GM18907 (cell line): Measurements from ENCODE around the gene FXYD4.
"Not testable (repeated sequence)": the region's sequence is repeated elsewhere in the genome, so short reads cannot be mapped to it uniquely, and the experiment has no call there.

ENCODE experiments used
- ATAC-seq: cut with Tn5 transposase; IDR thresholded peaks from one replicate; pipeline ENCODE4 v1.9.1; 2021; ENCODE audit warnings: mild to moderate bottlenecking, moderate library complexity; ENCODE audit not compliant: unreplicated experiment

The FXYD4 gene

GRCh38 chr10:43415544-43415943 is 44.1 kb downstream of the FXYD4 start:
- ATAC-seq = no peak

DNA sequence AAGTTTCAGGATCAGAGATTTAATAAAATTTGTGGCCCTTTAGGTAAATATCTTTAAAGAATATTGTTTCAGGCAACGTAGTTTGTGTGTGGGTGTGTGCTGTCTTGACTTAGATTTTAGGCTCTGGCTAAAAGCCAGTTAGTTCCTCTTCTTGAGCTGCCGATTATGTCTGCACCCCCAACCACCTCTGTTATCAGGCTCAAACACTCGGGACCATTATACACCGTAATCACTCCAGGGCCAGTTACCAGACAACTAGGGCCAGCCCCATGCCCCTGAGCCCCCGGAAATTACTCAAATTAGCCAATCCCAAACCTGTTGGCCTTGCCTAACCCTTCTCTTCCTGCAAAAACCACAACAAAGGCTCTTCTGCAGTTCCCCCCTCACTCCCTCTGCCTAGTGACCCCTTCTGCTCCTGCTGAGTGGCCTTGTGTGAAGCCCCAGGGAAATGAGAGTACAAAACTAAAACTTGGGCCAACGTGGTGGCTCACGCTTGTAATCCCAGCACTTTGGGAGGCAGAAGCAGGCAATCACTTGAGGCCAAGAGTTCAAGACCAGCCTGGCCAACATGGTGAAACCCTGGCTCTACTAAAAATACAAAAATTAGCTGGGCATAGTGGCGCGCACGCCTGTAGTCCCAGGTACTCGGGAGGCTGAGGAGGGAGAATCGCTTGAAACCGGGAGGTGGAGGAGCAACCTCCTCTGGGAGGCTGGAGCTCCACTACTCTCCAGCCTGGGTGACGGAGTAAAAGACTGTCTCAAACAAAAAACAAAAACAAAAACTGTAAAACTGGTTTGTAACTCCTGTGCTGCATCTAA is 46.7 kb downstream of the FXYD4 start:
- ATAC-seq = peak; percentile 36

DNA sequence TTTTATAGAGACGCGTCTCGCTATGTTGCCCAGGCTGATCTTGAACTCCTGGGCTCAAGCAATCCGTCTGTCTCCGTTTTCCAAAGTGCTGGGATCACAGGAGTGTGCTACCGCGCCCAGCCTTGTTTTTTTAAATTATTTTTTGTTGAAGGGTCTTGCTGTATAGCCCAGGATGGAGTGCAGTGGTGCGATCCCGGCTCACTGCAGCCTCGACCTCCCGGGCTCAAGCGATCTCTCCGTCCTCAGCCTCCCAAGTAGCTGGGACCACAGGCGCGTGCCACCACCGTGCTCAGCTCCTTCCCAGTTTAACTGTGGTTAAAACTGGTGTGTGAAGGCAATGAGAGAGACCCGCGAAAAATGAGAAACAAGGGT is 48.5 kb downstream of the FXYD4 start:
- no peak for ATAC-seq

GRCh38 chr10:43420369-43421200 is 49.1 kb downstream of the FXYD4 start:
- ATAC-seq = peak; percentile 87

GRCh38 chr10:43421201-43421507 is 49.7 kb downstream of the FXYD4 start:
- ATAC-seq = no peak

GRCh38 chr10:43421519-43421918 is 50.1 kb downstream of the FXYD4 start:
- no peak for ATAC-seq

GRCh38 chr10:43421944-43422343 is 50.5 kb downstream of the FXYD4 start:
- not testable (repeated sequence) for ATAC-seq

- no peak for ATAC-seq
Observed at GRCh38 chr10:43424416-43424815, 53.0 kb downstream of the FXYD4 start.
